GM19468 (cell line): ENCODE data around the gene IL16.
"Not testable (repeated sequence)": the region's sequence is repeated elsewhere in the genome, so short reads cannot be mapped to it uniquely, and the experiment has no call there.

Source experiments
- ATAC-seq: cut with Tn5 transposase; IDR thresholded peaks from one replicate; pipeline ENCODE4 v1.9.1; 2021; ENCODE audit warnings: mild to moderate bottlenecking, moderate library complexity, moderate number of reproducible peaks; ENCODE audit not compliant: unreplicated experiment; ENCODE audit errors: extremely low read depth

The IL16 gene

DNA sequence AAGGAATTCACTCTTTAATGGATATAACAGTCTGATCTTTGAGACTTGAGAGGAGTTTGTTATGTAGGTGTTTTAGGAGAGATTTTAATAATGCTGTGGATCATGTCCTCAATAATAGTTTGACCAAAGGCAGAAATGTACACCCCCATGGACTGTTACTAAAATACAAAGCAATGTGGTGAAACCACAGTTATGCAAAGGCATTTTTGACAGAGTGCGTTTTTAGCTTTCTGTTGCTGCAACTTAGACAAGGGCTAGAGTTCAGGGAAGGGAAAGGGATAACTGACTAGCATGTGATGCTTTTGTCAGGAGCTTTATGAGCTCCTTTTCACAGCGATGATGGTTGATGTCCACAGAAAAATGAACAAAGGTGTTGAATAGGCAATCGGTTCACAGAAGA is 130.8 kb downstream of the IL16 start:
- ATAC-seq: no peak

- ATAC-seq: no peak
These were observed 132.8 kb downstream of the IL16 start for GRCh38 chr15:81329446-81329845.

GRCh38 chr15:81330366-81331090 is 133.8 kb downstream of the IL16 start:
- ATAC-seq: no peak

DNA sequence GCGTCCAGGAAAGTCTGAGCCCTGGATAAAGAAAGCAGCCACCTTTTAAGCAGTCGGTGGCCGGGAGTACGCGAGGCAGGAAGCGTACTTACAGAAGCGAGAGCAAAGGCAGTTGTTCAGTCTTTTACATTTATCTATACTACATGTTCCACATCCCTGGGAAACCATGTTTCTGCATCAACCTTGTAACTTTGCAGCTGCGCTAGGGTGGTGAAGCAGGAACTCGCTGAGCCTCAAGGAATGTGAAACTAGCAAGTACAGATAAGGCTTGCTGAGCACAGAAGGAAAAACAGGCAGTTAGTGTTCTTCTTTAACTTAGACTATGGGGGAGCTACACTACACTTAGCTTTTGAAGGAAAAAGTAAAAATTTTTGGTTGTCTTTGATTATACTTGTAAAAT is 134.5 kb downstream of the IL16 start:
- not testable (repeated sequence) for ATAC-seq

DNA sequence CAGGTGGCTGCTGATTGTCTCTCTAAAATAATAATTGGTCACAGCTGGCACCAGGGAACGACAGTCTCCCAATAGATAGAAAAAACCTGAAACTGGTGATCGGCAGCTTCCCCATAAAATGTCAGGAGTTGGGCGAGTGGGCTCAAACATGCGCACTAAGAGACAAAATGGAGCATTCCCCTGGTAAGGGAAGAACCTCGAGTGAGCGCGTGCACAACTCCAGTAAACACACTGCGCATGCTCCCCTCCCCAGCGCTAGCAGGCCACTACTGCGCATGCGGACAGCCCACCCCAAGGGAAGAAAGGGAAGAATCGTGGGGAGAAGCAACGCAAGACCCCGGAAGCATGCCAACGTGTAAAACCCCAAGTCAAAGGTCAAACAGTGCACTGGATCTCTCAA is 134.9 kb downstream of the IL16 start:
- no peak for ATAC-seq

GRCh38 chr15:81332326-81332725 is 135.6 kb downstream of the IL16 start:
- no peak for ATAC-seq

DNA sequence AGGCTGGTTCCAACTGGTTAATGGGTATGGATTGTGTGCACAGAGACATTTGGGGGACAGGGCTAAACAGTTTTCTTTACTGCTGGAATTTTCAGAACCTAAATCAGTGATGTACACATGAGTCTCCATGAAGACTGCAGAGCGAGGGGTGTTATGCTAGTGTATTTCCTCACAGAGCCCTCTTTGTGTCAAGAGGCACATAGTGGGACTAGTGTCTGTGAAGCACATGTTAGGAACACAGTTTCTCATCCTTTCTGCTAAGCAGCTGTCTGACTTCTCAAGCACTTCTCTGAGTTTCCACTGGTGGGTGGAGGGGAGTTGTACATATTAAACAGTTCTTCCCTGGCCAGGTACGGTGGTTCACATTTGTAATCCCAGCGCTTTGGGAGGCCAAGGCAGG is 136.7 kb downstream of the IL16 start:
- ATAC-seq: no peak

GRCh38 chr15:81334768-81335435 is 138.2 kb downstream of the IL16 start:
- ATAC-seq: no peak

DNA sequence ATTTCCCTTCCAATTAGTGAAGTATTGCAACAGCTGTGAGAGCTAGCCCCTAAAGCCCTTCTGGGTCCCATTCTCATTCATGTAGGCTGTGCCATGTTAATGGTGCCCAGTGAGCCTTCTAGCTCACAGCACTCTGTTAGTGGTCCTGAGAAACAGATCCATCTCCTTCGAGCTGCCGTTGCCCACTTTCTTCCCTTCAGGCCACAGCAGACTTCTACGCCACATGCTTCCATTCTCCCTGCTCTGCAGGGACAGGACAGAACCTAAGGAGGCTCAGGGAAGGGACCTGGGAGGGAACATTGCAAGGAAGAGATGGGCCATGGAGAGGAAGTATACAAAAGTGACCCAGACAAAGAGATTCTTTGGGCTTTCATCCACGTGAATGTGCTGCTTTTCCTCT is 139.0 kb downstream of the IL16 start:
- no peak for ATAC-seq

DNA sequence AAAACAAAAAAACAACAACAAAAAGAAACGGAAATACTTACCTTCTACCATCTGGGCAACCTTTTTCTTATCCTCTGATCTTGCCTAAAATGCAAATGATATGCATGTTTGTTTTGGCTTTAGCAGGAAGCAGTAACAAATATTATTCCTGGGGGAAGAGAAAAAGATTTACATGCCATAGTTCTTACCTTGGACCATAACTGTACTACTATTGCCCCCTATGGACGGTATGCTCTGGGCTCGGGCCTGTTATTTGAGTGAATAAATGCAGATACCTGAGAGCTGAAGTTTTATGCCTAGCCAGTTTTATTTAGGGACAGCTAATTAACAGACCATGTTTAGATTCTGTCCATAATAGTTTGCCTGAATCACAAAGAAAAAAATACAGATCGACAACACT is 139.9 kb downstream of the IL16 start:
- no peak for ATAC-seq

DNA sequence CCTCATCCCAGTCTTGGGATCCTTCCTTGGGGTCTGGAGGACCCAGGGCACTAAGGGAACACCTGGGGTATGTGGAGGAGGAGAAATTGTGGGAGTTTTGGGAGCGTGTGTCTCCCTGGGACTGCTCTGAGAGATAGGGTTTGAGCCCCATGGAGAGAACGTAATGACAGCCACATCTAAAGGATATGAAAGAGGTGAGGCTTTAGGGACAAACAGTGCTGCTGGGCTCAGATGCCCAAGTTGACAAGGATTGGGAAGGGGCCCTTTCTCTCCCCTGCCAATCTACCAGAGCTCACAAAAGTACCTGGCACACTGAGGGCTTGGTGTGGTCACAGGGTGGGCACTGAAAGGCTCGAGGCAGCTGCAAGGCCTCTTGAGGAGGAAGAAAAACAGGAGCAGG is 140.6 kb downstream of the IL16 start:
- ATAC-seq: no peak

- no peak for ATAC-seq
These were observed 141.1 kb downstream of the IL16 start for GRCh38 chr15:81337713-81338157.

DNA sequence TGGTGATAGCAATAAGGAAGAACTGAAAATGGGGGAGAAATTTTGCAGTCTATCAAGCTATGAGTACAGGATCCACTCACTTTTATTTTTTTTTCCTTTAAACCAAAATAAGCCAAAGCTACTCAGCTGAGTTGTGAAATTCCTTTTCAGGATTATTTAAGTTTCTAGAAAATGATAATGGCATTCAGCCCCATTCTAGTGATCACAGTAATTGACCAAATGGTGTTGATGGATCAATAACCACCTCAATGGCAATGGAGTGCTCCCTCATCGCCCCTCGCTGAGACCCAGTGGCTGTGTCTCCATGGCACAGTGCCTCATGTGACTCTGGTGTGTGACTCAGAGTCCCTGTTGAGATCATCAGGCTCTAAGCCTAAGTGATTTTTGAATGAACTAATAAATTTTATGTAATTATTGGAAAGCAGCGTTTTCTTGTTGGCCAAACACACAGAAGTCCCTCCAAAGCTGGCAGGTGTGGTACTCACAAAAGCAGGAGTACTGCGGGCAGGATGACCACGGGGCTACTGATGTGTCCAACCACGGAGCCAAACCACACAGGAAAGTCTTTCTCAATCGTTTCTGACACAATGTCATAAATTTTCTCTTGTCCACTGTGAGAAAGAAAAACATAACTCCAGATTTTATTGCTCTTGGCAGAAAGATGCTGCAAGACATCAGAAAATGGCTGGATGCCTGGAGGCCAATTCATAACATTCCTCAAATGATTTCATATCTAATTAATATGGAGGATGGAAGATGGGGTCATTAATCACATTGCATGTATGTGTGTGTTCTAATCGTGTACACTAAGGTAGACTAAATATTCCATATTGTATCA is 141.7 kb downstream of the IL16 start:
- ATAC-seq: no peak

GRCh38 chr15:81339321-81339720 is 142.6 kb downstream of the IL16 start:
- ATAC-seq: no peak

DNA sequence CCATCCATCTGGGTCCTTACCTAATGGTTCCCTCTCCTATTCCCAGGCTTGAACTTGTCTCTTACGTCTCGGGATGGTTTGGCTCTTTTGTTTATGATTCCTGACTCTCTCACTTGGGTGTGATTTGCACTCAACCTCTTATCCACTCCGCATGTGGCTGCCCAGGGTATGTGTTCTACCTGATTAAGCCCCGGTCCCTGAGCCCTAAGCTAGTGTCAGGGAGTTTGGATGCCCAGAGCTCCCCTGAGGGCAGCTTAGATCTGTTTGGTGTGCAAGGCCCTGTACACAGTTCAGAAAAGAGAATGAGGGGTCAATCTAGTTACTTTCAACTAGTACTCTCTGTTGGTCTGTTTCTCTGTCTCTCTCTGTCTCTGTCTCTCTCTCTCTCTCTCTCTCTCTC is 143.2 kb downstream of the IL16 start:
- ATAC-seq: no peak

DNA sequence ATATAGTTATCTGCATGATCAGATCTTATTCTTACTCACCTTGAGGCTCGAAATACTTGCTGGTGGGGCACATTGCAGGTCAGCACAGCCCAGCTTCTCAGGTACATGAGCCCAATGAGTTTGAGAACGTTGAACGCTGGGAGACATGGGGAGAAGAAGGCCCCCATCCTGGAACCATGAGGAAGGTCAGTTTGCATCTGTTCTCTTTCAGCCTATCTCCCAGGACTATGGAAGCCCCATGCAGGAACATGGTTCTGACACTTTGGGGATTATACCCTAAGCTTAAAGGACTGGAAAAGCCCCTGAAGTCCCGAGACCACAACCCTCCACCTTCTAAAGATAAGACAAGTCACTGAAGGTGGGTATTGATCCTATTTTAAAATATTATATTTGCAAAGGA is 144.7 kb downstream of the IL16 start:
- no peak for ATAC-seq

GRCh38 chr15:81343371-81343770 is 146.7 kb downstream of the IL16 start:
- no peak for ATAC-seq

DNA sequence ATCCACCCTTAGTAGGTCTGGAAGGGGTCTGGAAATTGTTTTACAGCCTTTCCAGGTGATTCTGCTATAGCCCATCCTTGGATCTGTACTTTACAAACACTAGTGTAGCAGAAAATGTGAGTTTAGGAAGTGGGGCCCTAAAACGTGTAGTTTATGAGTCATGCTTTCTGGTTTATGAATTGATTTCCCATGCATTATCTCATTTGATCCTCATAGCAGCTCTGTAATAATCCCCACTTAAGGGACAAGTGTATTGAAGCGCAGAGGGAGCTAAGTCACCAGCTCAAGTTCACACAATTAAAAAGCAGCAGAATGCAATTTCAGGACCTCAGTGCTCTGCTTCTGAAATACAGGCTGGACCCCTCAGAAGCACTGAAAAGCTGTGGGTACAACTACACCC is 149.9 kb downstream of the IL16 start:
- no peak for ATAC-seq

DNA sequence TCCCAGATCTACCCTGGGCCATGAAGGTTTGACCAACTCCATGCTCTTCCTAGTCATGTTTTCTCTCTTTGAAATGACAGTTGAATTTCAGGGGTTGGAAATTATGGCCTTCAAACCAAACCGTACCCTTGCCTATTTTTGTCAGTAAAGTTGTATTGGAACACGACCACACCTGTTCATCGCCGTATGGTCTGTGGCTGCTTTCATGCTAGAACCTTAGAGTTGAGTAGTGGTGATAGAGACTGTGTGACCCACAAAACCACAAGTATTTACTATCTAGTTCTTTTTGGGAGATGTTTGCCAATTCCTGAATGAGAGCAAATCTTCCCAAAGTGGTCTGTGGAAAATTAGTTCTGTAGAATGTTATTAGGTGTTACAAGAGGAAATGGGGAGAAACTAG is 151.2 kb downstream of the IL16 start:
- ATAC-seq: no peak

- not testable (repeated sequence) for ATAC-seq
These were observed 152.0 kb downstream of the IL16 start for GRCh38 chr15:81348691-81349090.

GRCh38 chr15:81349271-81349670 is 152.6 kb downstream of the IL16 start:
- ATAC-seq: no peak
